H1 (cell line): ENCODE measurements around the gene ASTN2. TPM values are rescaled to one million over a fixed set of nuclear protein-coding genes. Genes with fewer than 3 reads are reported as not detected.

ENCODE experiments used
- CTCF ChIA-PET: fragments of 300-600 bp; sonication (Branson Sonifier 250); formaldehyde crosslinking; loops from one replicate; lab custom pipeline; 2021; ENCODE audit not compliant: partially characterized antibody; lab: Charles Lee
- POLR2A ChIA-PET: fragments of 300-600 bp; sonication (Branson Sonifier 250); formaldehyde crosslinking; loops from one replicate; lab custom pipeline; 2021; ENCODE audit warnings: inconsistent platforms; ENCODE audit not compliant: partially characterized antibody; lab: Charles Lee
- DNase-seq, 2 experiments: peaks; one replicate each; pipeline versions ENCODE4 v3.0.0 to v3.0.0-alpha.2; 2010 to 2022; ENCODE audit warnings: low spot score in 2 of 2, low read depth in 1 of 2, mixed read lengths in 1 of 2
- FAIRE-seq: peaks from 2 replicates; lab custom pipeline; 2011; peaks lifted over from hg19 to GRCh38; lab: Jason Lieb, UNC
- H2AFZ ChIP-seq: 2 replicates; pipeline ENCODE4 v1.8.1; 2012; ENCODE audit warnings: low read length, inconsistent platforms
- H2AK5ac ChIP-seq: 2 replicates; pipeline ENCODE4 v1.6.1; 2013; ENCODE audit warnings: low read depth, low read length
- H2BK120ac ChIP-seq: replicated peaks from 2 replicates; pipeline ENCODE3; 2013; ENCODE audit warnings: low read depth, low read length, inconsistent platforms
- H2BK12ac ChIP-seq: 2 replicates; pipeline ENCODE4 v1.6.1; 2013; ENCODE audit warnings: low read depth, low read length
- H2BK15ac ChIP-seq: 2 replicates; pipeline ENCODE4 v1.6.1; 2013; ENCODE audit warnings: low read length
- H2BK20ac ChIP-seq: 2 replicates; pipeline ENCODE4 v1.6.1; 2013; ENCODE audit warnings: low read length
- H2BK5ac ChIP-seq: 2 replicates; pipeline ENCODE4 v1.6.1; 2013; ENCODE audit warnings: low read depth, low read length
- H3K14ac ChIP-seq: 2 replicates; pipeline ENCODE4 v1.6.1; 2013; ENCODE audit warnings: inconsistent platforms; ENCODE audit not compliant: insufficient read length
- H3K18ac ChIP-seq: 2 replicates; pipeline ENCODE4 v1.6.1; 2013; ENCODE audit warnings: low read length; ENCODE audit errors: extremely low read depth
- H3K23ac ChIP-seq: 2 replicates; pipeline ENCODE4 v1.6.1; 2013; ENCODE audit warnings: inconsistent platforms; ENCODE audit not compliant: insufficient read length
- H3K23me2 ChIP-seq: 2 replicates; pipeline ENCODE4 v1.6.1; 2013; ENCODE audit warnings: low read depth, low read length
- H3K27ac ChIP-seq: 2 replicates; pipeline ENCODE4 v1.6.1; 2011; ENCODE audit warnings: low read depth, low read length, inconsistent platforms
- H3K27me3 ChIP-seq, 4 experiments: replicated peaks in 1 of 4; 1 replicate in 1 of 4; 2 replicates in 3 of 4; pipeline versions ENCODE4 v1.6.1 to v1.8.1; 2011 to 2013; ENCODE audit warnings: low read length in 3 of 4, mild to moderate bottlenecking in 3 of 4, inconsistent platforms in 2 of 4, mixed read lengths in 2 of 4, moderate library complexity in 1 of 4; ENCODE audit not compliant: control insufficient read depth in 3 of 4, insufficient read depth in 3 of 4; ENCODE audit errors: extremely low read depth in 1 of 4
- H3K36me3 ChIP-seq, 4 experiments: 2 replicates each; pipeline versions ENCODE4 v1.6.1 to v1.8.1; 2011 to 2013; ENCODE audit warnings: mild to moderate bottlenecking in 4 of 4, low read length in 3 of 4, moderate library complexity in 2 of 4, control low read depth in 1 of 4, inconsistent platforms in 1 of 4; ENCODE audit not compliant: insufficient read depth in 4 of 4, control insufficient read depth in 2 of 4
- H3K4ac ChIP-seq: replicated peaks from 2 replicates; pipeline ENCODE3; 2013; ENCODE audit warnings: low read length, low read depth, mixed read lengths, inconsistent platforms; ENCODE audit not compliant: insufficient read length
- H3K4me1 ChIP-seq, 4 experiments: replicated peaks in 1 of 4; 1 replicate in 1 of 4; 2 replicates in 3 of 4; pipeline versions ENCODE4 v1.6.1 to v1.8.1; 2011 to 2013; ENCODE audit warnings: low read length in 3 of 4, inconsistent platforms in 2 of 4, mixed read lengths in 1 of 4; ENCODE audit not compliant: insufficient read depth in 4 of 4, control insufficient read depth in 3 of 4
- H3K4me2 ChIP-seq, 2 experiments: 2 replicates each; pipeline versions ENCODE4 v1.6.1 to v1.8.1; 2011 to 2013; ENCODE audit warnings: low read depth in 2 of 2, low read length in 2 of 2, control low read depth in 1 of 2, inconsistent platforms in 1 of 2, mild to moderate bottlenecking in 1 of 2; ENCODE audit not compliant: insufficient read depth in 1 of 2
- H3K4me3 ChIP-seq, 4 experiments: fragments of 200-600, 300-600 bp in 1 of 4; sonication (generic), shearing (Covaris generic), sonication (Bioruptor Twin) in 1 of 4; 2 replicates each; pipeline versions ENCODE4 v1.5.1 to v1.8.1; 2011 to 2016; ENCODE audit warnings: low read length in 4 of 4, low read depth in 3 of 4, control low read depth in 2 of 4, inconsistent platforms in 2 of 4, mild to moderate bottlenecking in 2 of 4, mixed read lengths in 1 of 4, moderate library complexity in 1 of 4; ENCODE audit not compliant: insufficient read depth in 2 of 4; ENCODE audit errors: extremely low read depth in 1 of 4
- H3K56ac ChIP-seq: replicated peaks from 2 replicates; pipeline ENCODE3; 2013; ENCODE audit warnings: low read depth, mild to moderate bottlenecking, mixed read lengths, low read length, inconsistent platforms; ENCODE audit not compliant: insufficient read length
- H3K79me1 ChIP-seq: 2 replicates; pipeline ENCODE4 v1.6.1; 2013; ENCODE audit warnings: low read depth, low read length, control low read depth
- H3K79me2 ChIP-seq, 2 experiments: 2 replicates each; pipeline versions ENCODE4 v1.6.1 to v1.8.1; 2012 to 2013; ENCODE audit warnings: low read length in 2 of 2, mild to moderate bottlenecking in 2 of 2, inconsistent platforms in 1 of 2; ENCODE audit not compliant: insufficient read depth in 2 of 2, control insufficient read depth in 1 of 2
- H3K9ac ChIP-seq, 4 experiments: replicated peaks in 1 of 4; 1 replicate in 1 of 4; 2 replicates in 3 of 4; pipeline versions ENCODE4 v1.6.1 to v1.8.1; 2011 to 2013; ENCODE audit warnings: low read depth in 3 of 4, low read length in 3 of 4, control low read depth in 2 of 4, mild to moderate bottlenecking in 2 of 4, moderate library complexity in 2 of 4, inconsistent platforms in 1 of 4; ENCODE audit errors: extremely low read depth in 1 of 4
- H3K9me3 ChIP-seq, 2 experiments: 2 replicates each; pipeline versions ENCODE4 v1.6.1 to v1.8.1; 2012 to 2013; ENCODE audit warnings: mild to moderate bottlenecking in 2 of 2, moderate library complexity in 2 of 2, control low read depth in 1 of 2, inconsistent platforms in 1 of 2, low read depth in 1 of 2, low read length in 1 of 2, mixed read lengths in 1 of 2; ENCODE audit not compliant: insufficient read depth in 2 of 2
- H4K20me1 ChIP-seq, 2 experiments: replicated peaks in 1 of 2; 2 replicates each; pipeline versions ENCODE3 to v1.8.1; 2011 to 2013; ENCODE audit warnings: inconsistent platforms in 2 of 2, low read length in 2 of 2, mild to moderate bottlenecking in 1 of 2; ENCODE audit not compliant: insufficient read depth in 2 of 2, control insufficient read depth in 1 of 2
- H4K5ac ChIP-seq: 2 replicates; pipeline ENCODE4 v1.6.1; 2013; ENCODE audit warnings: low read length, low read depth, mixed read lengths, inconsistent platforms; ENCODE audit not compliant: insufficient read length
- H4K8ac ChIP-seq: 2 replicates; pipeline ENCODE4 v1.8.0; 2013; ENCODE audit warnings: mild to moderate bottlenecking, moderate library complexity, low read length, inconsistent platforms; ENCODE audit not compliant: insufficient read depth; ENCODE audit errors: extremely low read depth
- H4K91ac ChIP-seq: replicated peaks from 2 replicates; pipeline ENCODE3; 2013; ENCODE audit warnings: low read length, mixed read lengths, inconsistent platforms; ENCODE audit not compliant: insufficient read length
- ATF2 ChIP-seq: IDR thresholded peaks from 2 replicates; pipeline ENCODE4 v1.6.1; 2012; ENCODE audit warnings: low read length, inconsistent platforms
- CREB1 ChIP-seq: IDR thresholded peaks from 2 replicates; pipeline ENCODE4 v1.6.1; 2012; ENCODE audit warnings: inconsistent platforms
- E2F6 ChIP-seq: IDR thresholded peaks from 2 replicates; pipeline ENCODE4 v1.6.1; 2012; ENCODE audit warnings: inconsistent platforms
- RBBP5 ChIP-seq: IDR thresholded peaks from 2 replicates; pipeline ENCODE4 v1.7.1; 2012; ENCODE audit warnings: low read depth, mild to moderate bottlenecking, inconsistent platforms, low read length, moderate library complexity, borderline replicate concordance
- RNF2 ChIP-seq: fragments of 200-900, 300-1000 bp; sonication (generic); IDR thresholded peaks from 2 replicates; pipeline ENCODE4 v1.7.1; 2016; ENCODE audit warnings: borderline replicate concordance, low read depth, mild to moderate bottlenecking, antibody characterized with exemption, low read length; ENCODE audit not compliant: poor library complexity, severe bottlenecking; ENCODE audit errors: missing control alignments
- RXRA ChIP-seq: IDR thresholded peaks from 2 replicates; pipeline ENCODE4 v1.6.1; 2011; ENCODE audit warnings: low read depth, mild to moderate bottlenecking, low read length, moderate library complexity; ENCODE audit not compliant: insufficient read depth
- SIX5 ChIP-seq: IDR thresholded peaks from 2 replicates; pipeline ENCODE4 v1.6.1; 2011; ENCODE audit warnings: mild to moderate bottlenecking, low read depth, low read length
- SP4 ChIP-seq: IDR thresholded peaks from 2 replicates; pipeline ENCODE4 v1.6.1; 2012; ENCODE audit warnings: low read length, inconsistent platforms
- TCF12 ChIP-seq: IDR thresholded peaks from 2 replicates; pipeline ENCODE4 v1.6.1; 2011; ENCODE audit warnings: low read depth, mild to moderate bottlenecking, low read length
- USF2 ChIP-seq: IDR thresholded peaks from 2 replicates; pipeline ENCODE4 v1.6.1; 2011; ENCODE audit warnings: low read length, improper control_type of control experiment
- YY1 ChIP-seq: IDR thresholded peaks from 2 replicates; pipeline ENCODE4 v1.6.1; 2011; ENCODE audit warnings: low read depth, mild to moderate bottlenecking, low read length
- WGBS, 2 experiments: shearing (Covaris generic) in 1 of 2; methylation state at CpG; one replicate each; pipeline versions ENCODE4 v1.1.6 to v1.1.7; 2013 to 2015; ENCODE audit warnings: low lambda C conversion rate in 2 of 2, mixed read lengths in 2 of 2, inconsistent platforms in 1 of 2, low coverage in 1 of 2, missing lambda C conversion rate in 1 of 2; ENCODE audit not compliant: insufficient replicate concordance in 2 of 2, insufficient coverage in 1 of 2, insufficient read length in 1 of 2; ENCODE audit errors: extremely low coverage in 1 of 2, missing lambda C conversion rate in 1 of 2; 5-methylcytosine and 5-hydroxymethylcytosine counted together
- polyA plus RNA-seq, 7 experiments: library from polyadenylated mRNA; depleted of rRNA in 3 of 7; stranded (reverse) in 5 of 7; unstranded in 2 of 7; fragments of >200 nt in 5 of 7; fragments of 200-250 nt in 2 of 7; gene quantifications; 1 replicate in 5 of 7; 2 replicates in 1 of 7; 4 replicates in 1 of 7; pipeline versions ENCODE4 v1.2.1 to v1.2.3, GENCODE V29; 2011 to 2013; ENCODE audit warnings: missing spikeins in 2 of 7, mixed read lengths in 2 of 7
- total RNA-seq: library from RNA; stranded (reverse); fragmentation: NEBNext Ultra II Directional; extraction: Animal tissue kit (Norgen Biotek cat#: 25700); gene quantifications from 2 replicates; pipeline ENCODE4 v1.2.1, GENCODE V29; 2021

ASTN2 gene
- total and polyA plus RNA-seq, 2 of the 8 experiments (the other 6 are each of a cell fraction or from before 2014, with no cell fraction given), result 8.2 to 13.7 TPM

- Histone ChIP-seq H3K9ac (no peak overlapping the region), H3K79me1 (no peaks in the 10 kb centered on the region), H3K9me3 (no peaks in the 10 kb centered on the region), H2AK5ac (no peak overlapping the region), H2AFZ (no peak overlapping the region), H2BK120ac (no peak overlapping the region), H2BK5ac (no peak overlapping the region), H3K4me2 (no peak overlapping the region), H4K5ac (no peak overlapping the region), H3K36me3 (no peaks in the 10 kb centered on the region), H3K23ac (no peak overlapping the region), H3K4ac (no peak overlapping the region), H3K23me2 (no peaks in the 10 kb centered on the region), H3K79me2 (no peaks in the 10 kb centered on the region), H3K4me1 (no peaks in the 10 kb centered on the region; a peak in 1 of 7 replicates), H2BK15ac (no peak overlapping the region), H2BK20ac (no peak overlapping the region), H3K18ac (no peak overlapping the region), H4K20me1 (no peaks in the 10 kb centered on the region), H4K8ac (no peak overlapping the region), H3K27me3 (no peaks in the 10 kb centered on the region), H3K56ac (no peak overlapping the region), H3K4me3 (no peak overlapping the region), H4K91ac (no peak overlapping the region), H2BK12ac (no peak overlapping the region), H3K27ac (no peak overlapping the region), H3K14ac (no peak overlapping the region)
- CTCF ChIA-PET, result interaction anchor here (1.7 kb wide), 1 partner anchor 80 kb away, joined by 4 read pairs; no protein-coding TSS in a partner anchor
- no peak for FAIRE-seq
- DNase-seq, result no peak
- POLR2A ChIA-PET, result no interaction called here
- WGBS, 2 experiments, result 100% methylated on average over 1 of the region's 1 CpG; no CpG with 5 or more reads in 1 of the 2 experiments
- TF ChIP-seq RNF2 (no peak), RXRA (no peak), YY1 (no peak), USF2 (no peak), RBBP5 (no peak), SP4 (no peak), ATF2 (no peak), E2F6 (no peak), SIX5 (no peak), TCF12 (no peak), CREB1 (no peak)
These were observed 599.0 kb downstream of the ASTN2 start for GRCh38 chr9:116815835-116816234.
